NK-92 (cell line): ENCODE results near the gene HMGB4.

ENCODE experiments used
- DNase-seq: peaks from one replicate; lab custom pipeline; 2025; ENCODE audit not compliant: unreplicated experiment; lab: John Stamatoyannopoulos, UW

Gene HMGB4

GRCh38 chr1:33895976-33896375, 32.1 kb downstream of the HMGB4 start:
- DNase-seq: no peak

DNA sequence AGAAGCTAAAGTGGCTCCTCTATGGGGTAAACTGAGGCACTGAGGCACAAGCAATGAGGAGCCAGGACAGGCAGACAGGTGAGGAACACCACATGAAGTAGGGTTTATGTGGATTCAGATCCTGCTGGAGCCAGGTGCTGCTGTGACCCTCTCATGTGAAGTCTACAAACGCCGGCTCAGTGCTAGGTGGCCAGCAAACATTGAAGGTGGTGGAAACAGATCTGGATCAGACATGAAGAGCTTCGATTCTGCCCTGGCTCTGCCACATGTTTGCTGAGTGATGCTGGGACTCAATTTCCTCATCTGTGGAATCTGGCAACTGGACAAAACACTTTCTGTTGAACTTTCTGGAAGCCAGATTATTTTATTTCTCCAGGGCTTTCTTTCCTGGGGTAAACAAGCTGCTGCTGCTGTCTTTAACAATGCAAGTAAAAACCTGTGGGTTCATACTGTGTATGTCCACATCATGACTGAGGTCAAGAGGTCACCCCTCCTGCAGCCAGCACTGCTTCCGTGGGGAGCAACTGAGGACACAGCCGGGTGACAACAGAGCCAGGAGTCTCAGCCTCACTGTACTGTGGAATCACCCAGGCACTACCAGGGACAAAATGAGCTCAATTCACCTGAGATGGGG, 33.3 kb downstream of the HMGB4 start:
- no peak for DNase-seq

DNA sequence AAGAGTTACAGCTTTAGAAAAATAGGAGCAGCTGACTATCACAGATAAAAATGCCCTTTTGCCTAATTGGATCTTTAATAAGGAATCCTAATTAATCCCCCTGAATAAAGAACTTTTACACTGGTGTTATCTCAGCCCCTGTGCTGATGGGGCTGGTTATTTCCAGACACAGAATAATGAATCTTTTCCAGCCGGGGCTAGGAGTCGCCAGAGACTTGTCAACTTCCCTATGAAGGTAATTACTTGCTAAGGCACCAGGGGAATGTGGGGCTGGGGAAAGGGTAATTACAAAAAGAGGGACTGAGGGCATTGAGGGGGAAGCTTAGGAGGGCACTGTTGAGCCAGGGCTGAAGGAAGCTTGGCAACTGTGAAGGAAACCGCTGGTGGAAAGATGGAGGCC, 34.5 kb downstream of the HMGB4 start:
- no peak for DNase-seq

DNA sequence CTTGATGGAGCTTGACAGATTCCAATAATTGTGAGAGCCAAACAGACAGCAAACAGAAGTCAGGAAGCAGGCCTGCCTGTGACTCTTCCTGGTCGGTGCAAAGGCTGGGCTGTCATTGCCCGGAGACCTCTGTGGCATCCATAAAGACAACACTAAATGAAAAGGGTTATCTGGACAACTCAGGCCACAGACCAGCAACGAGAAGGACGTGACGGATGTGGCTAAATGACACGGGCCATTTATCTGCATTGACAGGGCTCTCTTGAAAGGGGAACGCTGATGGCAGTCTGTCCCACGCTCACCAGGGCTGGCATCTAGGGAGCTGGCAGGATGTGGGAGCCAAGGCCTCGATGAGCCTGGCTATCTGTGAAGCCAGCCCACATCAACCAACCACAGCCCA, 35.0 kb downstream of the HMGB4 start:
- no peak for DNase-seq

GRCh38 chr1:33899746-33900145, 35.9 kb downstream of the HMGB4 start:
- DNase-seq: no peak

DNA sequence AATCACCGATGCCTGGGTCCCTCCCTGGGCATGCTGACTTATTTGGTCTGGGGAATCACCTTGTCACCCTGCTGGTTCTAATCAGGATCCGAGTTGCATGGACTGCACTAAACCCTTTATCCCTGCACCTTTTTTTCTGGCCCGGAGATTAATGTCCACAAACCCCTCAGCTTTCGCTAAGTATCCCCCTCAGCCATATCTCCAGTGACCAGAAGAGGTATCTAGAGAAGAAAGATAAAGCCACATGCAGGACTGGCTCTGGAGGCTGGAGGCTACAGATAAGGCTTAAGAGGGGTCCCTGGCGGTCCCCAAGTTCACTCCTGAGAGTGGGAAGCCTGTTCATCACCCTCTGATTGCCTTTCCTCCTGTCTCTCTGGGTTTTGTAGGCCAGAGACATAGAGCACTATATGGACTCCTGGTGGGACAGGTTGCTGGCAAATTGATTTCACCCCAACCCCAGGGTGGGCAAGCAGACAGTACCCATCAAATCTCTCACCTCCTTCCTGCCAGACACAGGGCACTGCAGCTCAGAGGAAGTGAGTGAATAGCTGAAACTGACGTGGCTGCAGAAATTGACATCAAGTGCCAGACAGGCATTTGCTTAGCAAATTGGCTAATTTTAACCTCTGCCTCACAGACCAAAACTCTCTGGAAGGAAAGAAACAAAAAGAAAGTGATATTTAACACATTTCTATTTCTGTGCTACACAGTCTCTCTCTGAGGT, 38.8 kb downstream of the HMGB4 start:
- DNase-seq: no peak

DNA sequence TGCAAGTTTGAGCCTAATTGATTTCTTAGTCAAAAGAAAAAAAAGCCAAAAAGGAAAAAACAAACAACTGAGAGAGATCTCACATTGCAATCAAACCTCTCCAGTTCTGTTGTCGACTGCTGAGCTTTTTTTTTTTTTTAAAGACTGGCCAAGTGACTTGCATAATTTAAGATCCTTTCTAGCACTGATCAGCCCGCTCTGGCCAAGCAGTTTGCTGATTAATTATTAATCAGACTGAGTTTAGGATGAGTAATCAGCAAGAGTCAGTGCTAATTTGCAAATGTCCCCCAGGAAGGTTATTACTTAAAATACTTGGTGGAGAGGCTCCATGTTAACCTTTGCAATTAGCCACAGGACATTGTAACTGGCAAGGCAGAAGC, 39.3 kb downstream of the HMGB4 start:
- no peak for DNase-seq

GRCh38 chr1:33905241-33905640, 41.4 kb downstream of the HMGB4 start:
- DNase-seq: no peak

GRCh38 chr1:33906156-33906555, 42.3 kb downstream of the HMGB4 start:
- no peak for DNase-seq

DNA sequence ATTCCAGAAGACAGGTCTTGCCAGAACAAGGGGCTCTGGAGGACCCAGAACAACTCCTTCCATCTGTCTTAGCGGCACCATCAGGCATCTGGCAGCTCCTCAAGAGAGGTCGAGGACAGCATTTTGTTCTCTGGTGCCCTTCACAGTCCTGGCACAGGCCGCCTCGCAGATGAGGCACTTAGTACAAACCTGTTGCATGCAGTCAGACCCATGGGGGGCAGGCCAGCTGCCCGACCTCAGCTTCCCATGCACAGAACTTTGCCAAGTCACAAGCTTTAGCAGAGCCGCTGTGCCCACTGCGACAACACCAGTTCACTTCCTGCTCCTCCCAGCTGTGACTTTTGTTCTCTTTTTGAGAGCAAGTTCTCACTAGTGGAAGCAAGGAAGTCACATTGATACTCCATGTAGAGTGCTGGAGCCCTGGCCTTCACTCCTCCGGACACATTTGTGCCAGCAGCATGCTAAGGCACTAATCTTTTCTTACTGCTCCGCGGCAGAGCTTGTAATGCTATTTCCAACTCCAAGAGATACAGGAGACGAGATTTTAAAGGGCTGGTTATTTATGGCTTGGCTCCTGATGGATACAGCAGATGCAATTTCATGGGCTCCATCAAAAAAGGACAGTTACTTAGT, 44.6 kb downstream of the HMGB4 start:
- DNase-seq: no peak
